Subcutaneous adipose tissue (tissue), 4 donors: ENCODE measurements around the gene TCAIM. TPM values are rescaled to one million over a fixed set of nuclear protein-coding genes. Genes with fewer than 3 reads are reported as not detected.

ENCODE experiments used
- CTCF ChIP-seq: fragments of 450-650 bp; IDR thresholded peaks from one replicate; pipeline ENCODE4 v1.5.1; 2016; ENCODE audit warnings: low read depth, mild to moderate bottlenecking, control low read depth, antibody characterized with exemption, moderate library complexity
- total RNA-seq, 4 donors: library from RNA; depleted of rRNA; stranded (reverse); fragments of >200 nt; gene quantifications; one replicate each; pipeline ENCODE4 v1.1.0, GENCODE V29; 2016

The TCAIM gene
- total RNA-seq, 4 donors from 2014 or later = 19.8 to 36.7 (median 26.7) TPM

- no peak for TF ChIP-seq CTCF
These were observed 101.1 kb downstream of the TCAIM start for GRCh38 chr3:44439499-44440295.

DNA sequence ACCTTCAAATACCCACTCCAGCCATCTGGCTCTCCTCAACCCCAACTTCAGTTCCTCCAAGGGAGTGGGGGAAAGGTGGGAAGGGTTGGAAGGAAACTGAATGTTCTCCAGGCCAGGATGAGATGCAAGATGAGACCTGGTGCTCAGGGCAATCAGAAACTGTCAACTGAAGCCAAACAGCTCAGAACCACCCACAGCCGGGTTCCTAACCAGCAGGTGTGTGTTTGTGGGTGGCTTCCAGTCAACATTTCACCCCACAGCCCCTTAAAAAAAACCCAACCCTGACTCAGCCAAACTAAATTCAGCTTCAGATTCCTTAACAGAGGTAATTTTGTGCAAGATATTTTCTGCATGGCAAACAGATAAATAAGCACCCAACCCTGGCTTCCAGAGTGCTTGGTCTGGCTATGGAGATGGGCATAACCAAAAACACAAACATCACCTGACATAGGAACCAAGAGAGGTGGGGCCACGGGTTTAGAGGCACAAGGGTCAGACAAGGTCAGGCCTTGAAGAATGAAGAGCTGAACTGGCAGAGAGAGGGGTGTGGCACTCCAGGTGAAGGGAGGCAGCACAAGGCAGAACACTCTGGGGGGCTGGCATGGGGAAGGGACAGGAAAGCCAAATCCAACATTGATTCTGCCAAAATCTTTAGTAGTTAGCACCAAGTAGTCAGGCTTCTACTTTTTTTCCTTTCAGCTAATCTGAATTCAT is 104.2 kb downstream of the TCAIM start:
- TF ChIP-seq CTCF = no peak

DNA sequence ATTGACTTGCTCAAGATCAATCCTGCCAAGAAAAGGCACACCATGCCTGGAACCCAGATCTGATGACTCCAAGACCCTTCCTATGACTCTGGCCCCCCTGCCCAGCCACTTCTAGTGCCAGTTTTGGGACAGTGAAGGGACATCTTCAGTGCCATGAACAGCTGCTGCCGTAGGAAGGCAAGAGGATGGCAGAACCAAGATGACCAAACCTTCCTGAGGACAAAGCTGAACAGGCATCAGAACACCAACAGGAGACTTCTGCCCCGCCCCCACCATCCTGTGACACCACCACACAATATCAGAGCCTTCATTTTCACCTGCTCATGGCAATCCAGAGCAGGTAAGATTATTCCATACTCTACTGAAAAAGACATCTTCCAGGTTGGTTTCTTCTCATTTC is 105.9 kb downstream of the TCAIM start:
- no peak for TF ChIP-seq CTCF

DNA sequence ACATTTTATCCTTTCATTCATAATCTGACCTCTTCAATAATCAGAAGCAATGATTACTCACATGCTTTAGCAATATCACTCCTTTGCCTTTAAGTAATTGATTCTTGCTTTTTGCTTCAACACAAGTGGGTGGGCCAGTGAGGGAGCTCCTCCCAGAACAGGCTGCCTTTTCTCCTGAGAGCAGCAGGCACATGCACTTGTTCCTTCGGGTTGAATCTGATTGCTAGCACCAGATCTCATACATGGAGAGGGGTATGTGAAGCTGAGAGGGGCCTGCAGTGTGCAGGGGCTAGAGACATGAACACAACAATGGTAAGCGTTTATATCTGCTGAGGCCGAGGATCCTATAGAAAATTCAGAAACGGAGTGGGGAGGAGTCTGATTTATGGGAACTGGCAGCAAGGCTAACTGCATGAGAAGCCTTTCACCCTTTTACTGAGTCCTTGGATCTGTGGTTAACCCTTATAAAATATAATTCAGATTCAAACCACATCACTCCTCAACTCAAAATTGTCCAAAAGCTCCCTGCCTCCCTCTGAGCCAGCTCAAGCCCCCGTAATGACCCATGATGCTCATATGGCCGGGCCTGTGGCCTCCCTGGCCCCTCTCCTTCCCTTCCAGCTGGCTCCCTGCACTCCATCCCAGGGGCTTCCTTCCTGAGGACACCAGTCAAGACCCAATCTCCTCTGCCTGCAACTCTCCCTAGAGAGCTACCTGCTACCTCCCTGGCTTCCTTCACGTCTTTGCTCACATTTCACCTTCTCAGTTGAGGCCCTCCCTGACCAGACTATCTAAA is 106.5 kb downstream of the TCAIM start:
- TF ChIP-seq CTCF = no peak

- TF ChIP-seq CTCF = no peak
These were observed 107.2 kb downstream of the TCAIM start for GRCh38 chr3:44445786-44446185.

GRCh38 chr3:44446929-44447328 is 108.4 kb downstream of the TCAIM start:
- TF ChIP-seq CTCF = no peak

DNA sequence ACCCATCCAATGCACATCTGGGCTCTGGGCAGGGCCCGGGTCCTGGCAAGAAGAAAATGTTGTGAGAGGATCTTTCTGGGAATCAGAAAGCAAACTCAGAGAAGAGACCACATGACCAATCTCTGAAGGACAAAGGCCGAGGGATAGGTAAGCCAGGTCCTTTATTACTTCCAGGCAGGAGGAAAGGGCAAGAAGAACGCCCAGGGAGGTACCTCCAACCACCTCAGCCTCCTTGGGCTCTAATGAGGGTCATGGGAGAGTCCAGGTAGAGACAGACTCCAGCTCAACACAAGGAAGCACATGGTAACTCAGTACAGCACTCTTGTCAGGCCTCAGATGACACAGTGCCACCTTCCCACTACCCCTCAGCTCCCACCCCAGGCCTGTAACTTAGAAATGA is 112.9 kb downstream of the TCAIM start:
- TF ChIP-seq CTCF = no peak
